C4-2B (cell line): Measurements from ENCODE around the gene CAMK1D.

Experiments used
- ZFX ChIP-seq: fragments of 450-650 bp; IDR thresholded peaks from 2 replicates; pipeline ENCODE4 v1.6.1; 2017
- TF ChIP-seq, protein P1 (sequence below): fragments of 450-650 bp; conservative IDR thresholded peaks from 2 replicates; pipeline ENCODE4 v1.5.1; 2017; ENCODE audit warnings: mild to moderate bottlenecking

DNA sequence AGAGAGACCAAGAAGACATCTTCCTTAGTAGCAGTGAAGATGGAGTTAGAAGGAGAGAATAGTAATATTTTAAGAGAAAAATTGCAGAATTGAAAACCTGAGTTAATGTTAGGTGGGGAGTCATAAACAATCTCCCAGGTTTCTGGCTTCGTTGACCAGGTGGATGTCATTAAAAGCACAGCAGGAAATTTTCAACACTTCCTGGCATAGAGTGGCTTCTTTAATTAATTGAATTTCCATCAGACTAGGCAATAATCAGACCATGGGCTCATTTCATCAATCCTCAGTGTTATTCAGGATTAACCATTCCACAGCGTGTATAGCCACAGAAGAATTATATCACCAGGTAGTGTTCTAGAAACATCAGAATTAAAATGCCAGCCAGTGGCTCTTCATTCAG lies 383.9 kb downstream of the CAMK1D start:
- TF ChIP-seq, protein P1, sequence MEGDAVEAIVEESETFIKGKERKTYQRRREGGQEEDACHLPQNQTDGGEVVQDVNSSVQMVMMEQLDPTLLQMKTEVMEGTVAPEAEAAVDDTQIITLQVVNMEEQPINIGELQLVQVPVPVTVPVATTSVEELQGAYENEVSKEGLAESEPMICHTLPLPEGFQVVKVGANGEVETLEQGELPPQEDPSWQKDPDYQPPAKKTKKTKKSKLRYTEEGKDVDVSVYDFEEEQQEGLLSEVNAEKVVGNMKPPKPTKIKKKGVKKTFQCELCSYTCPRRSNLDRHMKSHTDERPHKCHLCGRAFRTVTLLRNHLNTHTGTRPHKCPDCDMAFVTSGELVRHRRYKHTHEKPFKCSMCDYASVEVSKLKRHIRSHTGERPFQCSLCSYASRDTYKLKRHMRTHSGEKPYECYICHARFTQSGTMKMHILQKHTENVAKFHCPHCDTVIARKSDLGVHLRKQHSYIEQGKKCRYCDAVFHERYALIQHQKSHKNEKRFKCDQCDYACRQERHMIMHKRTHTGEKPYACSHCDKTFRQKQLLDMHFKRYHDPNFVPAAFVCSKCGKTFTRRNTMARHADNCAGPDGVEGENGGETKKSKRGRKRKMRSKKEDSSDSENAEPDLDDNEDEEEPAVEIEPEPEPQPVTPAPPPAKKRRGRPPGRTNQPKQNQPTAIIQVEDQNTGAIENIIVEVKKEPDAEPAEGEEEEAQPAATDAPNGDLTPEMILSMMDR: no peak
- TF ChIP-seq ZFX: no peak
